Trophoblast cell (in vitro differentiated cells and primary cell): ENCODE results near the gene TXLNA.

ENCODE experiments used
- DNase-seq, 2 donors: peaks; one replicate each; pipeline ENCODE4 v3.0.0-alpha.2; 2016
- H2AFZ ChIP-seq: 2 replicates; pipeline ENCODE4 v1.6.1; 2013; ENCODE audit warnings: low read length, moderate library complexity, mild to moderate bottlenecking; ENCODE audit not compliant: insufficient read depth, poor library complexity
- H2AK5ac ChIP-seq: 2 replicates; pipeline ENCODE4 v1.6.1; 2013; ENCODE audit warnings: mild to moderate bottlenecking, low read length
- H2BK120ac ChIP-seq: 2 replicates; pipeline ENCODE4 v1.6.1; 2013; ENCODE audit warnings: low read length, mild to moderate bottlenecking, moderate library complexity; ENCODE audit not compliant: insufficient read depth, poor library complexity
- H2BK12ac ChIP-seq: 2 replicates; pipeline ENCODE4 v1.6.1; 2013; ENCODE audit warnings: mild to moderate bottlenecking, low read length, moderate library complexity
- H2BK5ac ChIP-seq: 2 replicates; pipeline ENCODE4 v1.6.1; 2013; ENCODE audit warnings: low read length, low read depth, moderate library complexity, mild to moderate bottlenecking; ENCODE audit not compliant: poor library complexity
- H3K14ac ChIP-seq: 2 replicates; pipeline ENCODE4 v1.6.1; 2013; ENCODE audit warnings: mild to moderate bottlenecking, low read length
- H3K18ac ChIP-seq: 2 replicates; pipeline ENCODE4 v1.6.1; 2013; ENCODE audit warnings: mild to moderate bottlenecking, low read length
- H3K23ac ChIP-seq: 2 replicates; pipeline ENCODE4 v1.6.1; 2013; ENCODE audit warnings: low read length
- H3K27ac ChIP-seq: 2 replicates; pipeline ENCODE4 v1.5.1; 2013; ENCODE audit warnings: low read depth, mild to moderate bottlenecking, inconsistent platforms, low read length, moderate library complexity
- H3K27me3 ChIP-seq: 2 replicates; pipeline ENCODE4 v1.6.1; 2013; ENCODE audit warnings: inconsistent platforms, mild to moderate bottlenecking, low read length, moderate library complexity; ENCODE audit not compliant: insufficient read depth
- H3K36me3 ChIP-seq, 2 experiments: 1 replicate in 1 of 2; 2 replicates in 1 of 2; pipeline ENCODE4 v1.6.1; 2013; ENCODE audit warnings: low read length in 2 of 2, mild to moderate bottlenecking in 2 of 2, moderate library complexity in 1 of 2; ENCODE audit not compliant: insufficient read depth in 2 of 2, control insufficient read depth in 1 of 2
- H3K4ac ChIP-seq: 2 replicates; pipeline ENCODE4 v1.6.1; 2013; ENCODE audit warnings: low read depth, mild to moderate bottlenecking, low read length, moderate library complexity
- H3K4me1 ChIP-seq, 2 experiments: 1 replicate in 1 of 2; 2 replicates in 1 of 2; pipeline ENCODE4 v1.6.1; 2013; ENCODE audit warnings: low read length in 2 of 2, mild to moderate bottlenecking in 2 of 2, moderate library complexity in 1 of 2; ENCODE audit not compliant: insufficient read depth in 2 of 2, control insufficient read depth in 1 of 2
- H3K4me2 ChIP-seq: 2 replicates; pipeline ENCODE4 v1.6.1; 2013; ENCODE audit warnings: inconsistent platforms, mild to moderate bottlenecking, low read length, moderate library complexity
- H3K4me3 ChIP-seq: 2 replicates; pipeline ENCODE4 v1.5.1; 2013; ENCODE audit warnings: mild to moderate bottlenecking, low read depth, low read length, inconsistent platforms
- H3K79me1 ChIP-seq: one replicate; pipeline ENCODE4 v1.6.1; 2013; ENCODE audit warnings: low read length
- H3K79me2 ChIP-seq: 2 replicates; pipeline ENCODE4 v1.6.1; 2013; ENCODE audit warnings: low read length, mild to moderate bottlenecking; ENCODE audit not compliant: control insufficient read depth, insufficient read depth, poor library complexity
- H3K9ac ChIP-seq: 2 replicates; pipeline ENCODE4 v1.6.1; 2013; ENCODE audit warnings: mild to moderate bottlenecking, low read length
- H3K9me3 ChIP-seq: 2 replicates; pipeline ENCODE4 v1.6.1; 2013; ENCODE audit warnings: low read depth, mild to moderate bottlenecking, control low read depth, inconsistent platforms, low read length; ENCODE audit not compliant: insufficient read depth
- H4K12ac ChIP-seq: 2 replicates; pipeline ENCODE4 v1.6.1; 2013; ENCODE audit warnings: low read depth, mild to moderate bottlenecking, low read length, moderate library complexity
- H4K8ac ChIP-seq: 2 replicates; pipeline ENCODE4 v1.6.1; 2013; ENCODE audit warnings: low read depth, mild to moderate bottlenecking, low read length, moderate library complexity
- H4K91ac ChIP-seq: one replicate; pipeline ENCODE4 v1.6.1; 2013; ENCODE audit warnings: low read depth, mild to moderate bottlenecking, low read length, moderate library complexity
- WGBS: extraction: QIAGEN DNeasy Blood & Tissue Kit; methylation state at CpG from one replicate; pipeline ENCODE4 v1.1.7; 2013; ENCODE audit warnings: missing lambda C conversion rate; ENCODE audit not compliant: insufficient read length, insufficient coverage; ENCODE audit errors: extremely low coverage; 5-methylcytosine and 5-hydroxymethylcytosine counted together

TXLNA gene

GRCh38 chr1:32199043-32199716 is 19.7 kb downstream of the TXLNA start:
- Histone ChIP-seq H3K36me3 (peaks cover 27 to 38% of the 10 kb centered on the region in 2 experiments), H3K27ac (no peak overlapping the region), H3K4me2 (no peak overlapping the region), H3K14ac (no peak overlapping the region), H2AFZ (no peak overlapping the region), H4K12ac (no peak overlapping the region), H4K8ac (no peak overlapping the region), H3K4me3 (no peak overlapping the region), H2BK120ac (no peak overlapping the region), H3K27me3 (no peaks in the 10 kb centered on the region), H4K91ac (no peak overlapping the region), H2BK12ac (no peak overlapping the region), H3K9ac (no peak overlapping the region), H3K23ac (no peak overlapping the region), H3K79me2 (no peaks in the 10 kb centered on the region), H2AK5ac (no peak overlapping the region), H3K9me3 (no peaks in the 10 kb centered on the region), H3K4ac (no peak overlapping the region), H3K79me1 (peaks cover 9% of the 10 kb centered on the region), H3K4me1 (peaks cover 6% of the 10 kb centered on the region in 2 experiments), H2BK5ac (no peak overlapping the region), H3K18ac (no peak overlapping the region)
- no peak for DNase-seq
- no CpG with 5 or more reads among the region's 4 CpGs for WGBS

GRCh38 chr1:32199717-32200072 is 20.2 kb downstream of the TXLNA start:
- Histone ChIP-seq H3K27ac (no peak overlapping the region), H3K36me3 (peaks cover 25 to 33% of the 10 kb centered on the region in 2 experiments), H3K23ac (no peak overlapping the region), H3K9me3 (no peaks in the 10 kb centered on the region), H4K91ac (no peak overlapping the region), H3K4ac (no peak overlapping the region), H3K79me1 (peaks cover 9% of the 10 kb centered on the region), H2AFZ (no peak overlapping the region), H4K12ac (no peak overlapping the region), H2BK120ac (no peak overlapping the region), H2BK5ac (no peak overlapping the region), H3K14ac (no peak overlapping the region), H3K4me2 (peak overlapping the region; percentile 94), H3K79me2 (no peaks in the 10 kb centered on the region), H3K4me3 (no peak overlapping the region), H3K27me3 (no peaks in the 10 kb centered on the region), H3K4me1 (peaks cover 6% of the 10 kb centered on the region in 2 experiments), H2BK12ac (no peak overlapping the region), H3K9ac (no peak overlapping the region), H3K18ac (no peak overlapping the region), H2AK5ac (no peak overlapping the region), H4K8ac (no peak overlapping the region)
- WGBS = no CpG with 5 or more reads among the region's 6 CpGs
- DNase-seq = no peak

- peak within 1 kb of the TSS; percentile 3 for H2BK120ac ChIP-seq
- peaks cover 10% of the 10 kb centered on the region in 2 experiments for H3K4me1 ChIP-seq
- H2BK5ac ChIP-seq = no peak within 1 kb of the TSS
- DNase-seq = peak; percentile 49 to 50
- H3K4me3 ChIP-seq = peak within 1 kb of the TSS; percentile 67
- no peak within 1 kb of the TSS for H4K91ac ChIP-seq
- no peak within 1 kb of the TSS for H3K18ac ChIP-seq
- H3K79me1 ChIP-seq = peaks cover 13% of the 10 kb centered on the region
- no peak within 1 kb of the TSS for H3K23ac ChIP-seq
- H3K14ac ChIP-seq = no peak within 1 kb of the TSS
- no peak within 1 kb of the TSS for H3K27ac ChIP-seq
- no peak within 1 kb of the TSS for H2BK12ac ChIP-seq
- H3K27me3 ChIP-seq = no peaks in the 10 kb centered on the region
- no peak within 1 kb of the TSS for H2AK5ac ChIP-seq
- no peaks in the 10 kb centered on the region for H3K79me2 ChIP-seq
- no peak within 1 kb of the TSS for H4K12ac ChIP-seq
- peaks cover 17 to 25% of the 10 kb centered on the region in 2 experiments for H3K36me3 ChIP-seq
- peak within 1 kb of the TSS; percentile 94 for H3K4me2 ChIP-seq
- H3K4ac ChIP-seq = no peak within 1 kb of the TSS
- no peaks in the 10 kb centered on the region for H3K9me3 ChIP-seq
- WGBS = no CpG with 5 or more reads among the region's 34 CpGs
- H2AFZ ChIP-seq = peak within 1 kb of the TSS; percentile 82
- peak within 1 kb of the TSS; percentile 32 for H4K8ac ChIP-seq
- H3K9ac ChIP-seq = peak within 1 kb of the TSS; percentile 7
Observed at GRCh38 chr1:32200226-32201010, 20.9 kb downstream of the TXLNA start, which contains the start of gene CCDC28B. Gene CCDC28B (plus strand): TSS chr1:32200595. CDS start chr1:32201936, 1,341 bp downstream.

GRCh38 chr1:32201011-32201855 is 21.8 kb downstream of the TXLNA start:
- Histone ChIP-seq H3K18ac (no peak overlapping the region), H3K9ac (peak overlapping the region; percentile 7), H3K4me2 (peak overlapping the region; percentile 94), H3K4ac (no peak overlapping the region), H2AFZ (no peak overlapping the region), H3K79me1 (peaks cover 17% of the 10 kb centered on the region), H2BK120ac (no peak overlapping the region), H4K91ac (no peak overlapping the region), H4K12ac (no peak overlapping the region), H3K4me3 (peak overlapping the region; percentile 67), H3K9me3 (no peaks in the 10 kb centered on the region), H2AK5ac (no peak overlapping the region), H2BK12ac (no peak overlapping the region), H3K4me1 (peaks cover 15% of the 10 kb centered on the region in 2 experiments), H3K14ac (no peak overlapping the region), H3K79me2 (peaks cover 4% of the 10 kb centered on the region), H2BK5ac (no peak overlapping the region), H3K27ac (no peak overlapping the region), H4K8ac (peak overlapping the region; percentile 33), H3K36me3 (peaks cover 11 to 18% of the 10 kb centered on the region in 2 experiments), H3K23ac (no peak overlapping the region), H3K27me3 (no peaks in the 10 kb centered on the region)
- no CpG with 5 or more reads among the region's 26 CpGs for WGBS
- DNase-seq = peak in 1 of 2 donors; percentile 34
